Tibial nerve (tissue), 4 donors: ENCODE data around the gene SFPQ. TPM values are rescaled to one million over a fixed set of nuclear protein-coding genes. Genes with fewer than 3 reads are reported as not detected.

Source experiments
- DNase-seq, 2 donors: peaks; one replicate each; pipeline ENCODE4 v3.0.0-alpha.2; 2019; ENCODE audit warnings: low spot score in 2 of 2
- H3K27ac ChIP-seq, 4 donors: fragments of 200-600 bp; sonication (generic) in 3 of 4; one replicate each; pipeline ENCODE4 v1.5.1; 2017 to 2019; ENCODE audit warnings: mild to moderate bottlenecking in 1 of 4
- H3K27me3 ChIP-seq, 2 donors: fragments of 200-600 bp; sonication (generic) in 1 of 2; one replicate each; pipeline versions ENCODE4 v1.5.1 to v1.6.0; 2017 to 2019
- H3K36me3 ChIP-seq, 3 donors: fragments of 200-600 bp; sonication (generic); one replicate each; pipeline ENCODE4 v1.5.1; 2018 to 2019
- H3K4me1 ChIP-seq, 4 donors: fragments of 200-600 bp; sonication (generic) in 3 of 4; one replicate each; pipeline ENCODE4 v1.5.1; 2017 to 2019
- H3K4me3 ChIP-seq, 4 donors: fragments of 200-600 bp; sonication (generic) in 3 of 4; one replicate each; pipeline ENCODE4 v1.5.1; 2017 to 2019; ENCODE audit warnings: mild to moderate bottlenecking in 1 of 4, moderate library complexity in 1 of 4
- H3K9me3 ChIP-seq, 4 donors: fragments of 200-600 bp; sonication (generic) in 3 of 4; one replicate each; pipeline ENCODE4 v1.5.1; 2017 to 2019
- EP300 ChIP-seq, 2 donors: sonication (generic); formaldehyde crosslinking; IDR thresholded peaks; one replicate each; pipeline ENCODE4 v1.6.1; 2017; ENCODE audit warnings: antibody characterized with exemption in 2 of 2, mild to moderate bottlenecking in 1 of 2
- POLR2A ChIP-seq, 2 donors: fragments of 450-650 bp; IDR thresholded peaks; one replicate each; pipeline ENCODE4 v1.6.1; 2017; ENCODE audit warnings: antibody characterized with exemption in 2 of 2, mild to moderate bottlenecking in 2 of 2, moderate library complexity in 2 of 2
- WGBS, 2 donors: methylation state at CpG; one replicate each; pipeline ENCODE4 v1.1.5; 2018; 5-methylcytosine and 5-hydroxymethylcytosine counted together
- total RNA-seq, 4 donors: library from RNA; depleted of rRNA; stranded (reverse); fragments of >200 nt; gene quantifications; one replicate each; pipeline ENCODE4 v1.1.0, GENCODE V29; 2016
- TF ChIP-seq, protein P1 (sequence below), 5 experiments: fragments of 200-600 bp in 3 of 5; fragments of 450-650 bp in 2 of 5; sonication (generic) in 3 of 5; IDR thresholded peaks; one replicate each; pipeline ENCODE4 v1.5.1; 2016 to 2019; ENCODE audit warnings: antibody characterized with exemption in 5 of 5, mild to moderate bottlenecking in 3 of 5, moderate library complexity in 2 of 5

Gene SFPQ
- total RNA-seq, 4 donors from 2014 or later, result 243 to 318 (median 267) TPM

- Histone ChIP-seq H3K27me3 (no peaks in the 10 kb centered on the region), H3K36me3 (peaks cover 0 to 93% (median 17%) of the 10 kb centered on the region in 3 donors), H3K27ac (no peak overlapping the region), H3K9me3 (no peaks in the 10 kb centered on the region), H3K4me1 (peaks cover 0 to 76% (median 29%) of the 10 kb centered on the region in 4 donors), H3K4me3 (no peak overlapping the region)
- TF ChIP-seq POLR2A (IDR thresholded peaks at IDR 0.05), result no peak
- no peak for TF ChIP-seq EP300 (IDR thresholded peaks at IDR 0.05)
- TF ChIP-seq, protein P1, sequence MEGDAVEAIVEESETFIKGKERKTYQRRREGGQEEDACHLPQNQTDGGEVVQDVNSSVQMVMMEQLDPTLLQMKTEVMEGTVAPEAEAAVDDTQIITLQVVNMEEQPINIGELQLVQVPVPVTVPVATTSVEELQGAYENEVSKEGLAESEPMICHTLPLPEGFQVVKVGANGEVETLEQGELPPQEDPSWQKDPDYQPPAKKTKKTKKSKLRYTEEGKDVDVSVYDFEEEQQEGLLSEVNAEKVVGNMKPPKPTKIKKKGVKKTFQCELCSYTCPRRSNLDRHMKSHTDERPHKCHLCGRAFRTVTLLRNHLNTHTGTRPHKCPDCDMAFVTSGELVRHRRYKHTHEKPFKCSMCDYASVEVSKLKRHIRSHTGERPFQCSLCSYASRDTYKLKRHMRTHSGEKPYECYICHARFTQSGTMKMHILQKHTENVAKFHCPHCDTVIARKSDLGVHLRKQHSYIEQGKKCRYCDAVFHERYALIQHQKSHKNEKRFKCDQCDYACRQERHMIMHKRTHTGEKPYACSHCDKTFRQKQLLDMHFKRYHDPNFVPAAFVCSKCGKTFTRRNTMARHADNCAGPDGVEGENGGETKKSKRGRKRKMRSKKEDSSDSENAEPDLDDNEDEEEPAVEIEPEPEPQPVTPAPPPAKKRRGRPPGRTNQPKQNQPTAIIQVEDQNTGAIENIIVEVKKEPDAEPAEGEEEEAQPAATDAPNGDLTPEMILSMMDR (IDR thresholded peaks at IDR 0.05), result no peak
- DNase-seq, result no peak
- 88 to 92% methylated on average over 7 of the region's 7 CpGs for WGBS, 2 donors
Observed at GRCh38 chr1:35180776-35181374, 12.1 kb downstream of the SFPQ start.

DNA sequence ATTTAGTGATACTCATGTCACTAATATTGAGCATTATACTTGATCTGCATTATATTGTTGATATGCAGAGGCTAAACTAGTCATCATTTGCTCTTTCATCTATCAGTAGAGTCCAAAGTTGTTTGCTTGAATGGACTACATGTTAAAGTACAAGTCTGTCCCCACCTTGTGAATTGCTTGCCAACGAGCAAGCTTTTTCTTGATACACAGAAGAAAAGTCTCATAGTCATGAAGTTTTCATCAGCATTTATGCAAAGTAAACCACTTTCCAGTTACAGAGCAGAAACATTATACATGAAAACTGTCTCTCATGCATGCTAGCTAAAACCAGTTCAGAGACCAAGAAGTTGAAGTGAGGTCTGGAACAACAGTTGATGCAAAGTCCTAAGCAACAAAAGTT is 13.0 kb downstream of the SFPQ start:
- Histone ChIP-seq H3K4me1 (peaks cover 0 to 67% (median 21%) of the 10 kb centered on the region in 4 donors), H3K36me3 (peaks cover 0 to 93% (median 13%) of the 10 kb centered on the region in 3 donors), H3K9me3 (no peaks in the 10 kb centered on the region), H3K4me3 (no peak overlapping the region), H3K27ac (no peak overlapping the region), H3K27me3 (no peaks in the 10 kb centered on the region)
- TF ChIP-seq EP300 (IDR thresholded peaks at IDR 0.05) (no peak), POLR2A (IDR thresholded peaks at IDR 0.05) (no peak)
- TF ChIP-seq, protein P1 (IDR thresholded peaks at IDR 0.05), result no peak
- 30 to 37% methylated on average over 1 of the region's 1 CpG for WGBS, 2 donors
- no peak for DNase-seq

GRCh38 chr1:35178874-35179380 is 14.0 kb downstream of the SFPQ start:
- Histone ChIP-seq H3K36me3 (peaks cover 0 to 92% (median 5%) of the 10 kb centered on the region in 3 donors), H3K4me3 (no peak overlapping the region), H3K27ac (no peak overlapping the region), H3K4me1 (peaks cover 0 to 58% (median 19%) of the 10 kb centered on the region in 4 donors), H3K9me3 (no peaks in the 10 kb centered on the region), H3K27me3 (no peaks in the 10 kb centered on the region)
- 39 to 48% methylated on average over 2 of the region's 2 CpGs for WGBS, 2 donors
- TF ChIP-seq POLR2A (IDR thresholded peaks at IDR 0.05), result no peak
- TF ChIP-seq, protein P1 (IDR thresholded peaks at IDR 0.05), result no peak
- TF ChIP-seq EP300 (IDR thresholded peaks at IDR 0.05), result no peak
- DNase-seq, result no peak

DNA sequence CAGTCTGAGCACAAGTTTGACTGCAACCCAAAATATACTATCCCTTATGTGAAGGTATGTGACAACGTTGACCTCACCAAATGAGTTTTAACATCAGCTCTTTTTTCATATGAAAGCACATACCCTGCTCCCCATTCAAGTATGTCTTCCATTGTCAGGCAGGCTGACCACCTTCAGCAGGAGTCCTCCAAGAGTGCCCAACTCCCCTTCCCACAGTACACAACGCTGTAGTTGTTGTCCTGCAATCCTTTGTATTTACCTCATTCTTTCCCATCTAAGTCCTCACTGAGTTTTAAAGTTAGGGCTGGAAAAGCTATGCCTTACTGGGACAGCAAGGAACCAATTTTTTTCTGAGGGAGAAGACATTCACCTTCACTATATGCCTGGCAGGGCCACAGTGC is 14.7 kb downstream of the SFPQ start:
- no peak for DNase-seq
- TF ChIP-seq, protein P1 (IDR thresholded peaks at IDR 0.05), result no peak
- TF ChIP-seq EP300 (IDR thresholded peaks at IDR 0.05), result no peak
- no peak for TF ChIP-seq POLR2A (IDR thresholded peaks at IDR 0.05)
- Histone ChIP-seq H3K36me3 (peaks cover 0 to 86% (median 5%) of the 10 kb centered on the region in 3 donors), H3K9me3 (no peaks in the 10 kb centered on the region), H3K4me3 (no peak overlapping the region), H3K27me3 (no peaks in the 10 kb centered on the region), H3K27ac (no peak overlapping the region), H3K4me1 (peaks cover 0 to 51% (median 19%) of the 10 kb centered on the region in 4 donors)
- 64 to 75% methylated on average over 2 of the region's 2 CpGs for WGBS, 2 donors

DNA sequence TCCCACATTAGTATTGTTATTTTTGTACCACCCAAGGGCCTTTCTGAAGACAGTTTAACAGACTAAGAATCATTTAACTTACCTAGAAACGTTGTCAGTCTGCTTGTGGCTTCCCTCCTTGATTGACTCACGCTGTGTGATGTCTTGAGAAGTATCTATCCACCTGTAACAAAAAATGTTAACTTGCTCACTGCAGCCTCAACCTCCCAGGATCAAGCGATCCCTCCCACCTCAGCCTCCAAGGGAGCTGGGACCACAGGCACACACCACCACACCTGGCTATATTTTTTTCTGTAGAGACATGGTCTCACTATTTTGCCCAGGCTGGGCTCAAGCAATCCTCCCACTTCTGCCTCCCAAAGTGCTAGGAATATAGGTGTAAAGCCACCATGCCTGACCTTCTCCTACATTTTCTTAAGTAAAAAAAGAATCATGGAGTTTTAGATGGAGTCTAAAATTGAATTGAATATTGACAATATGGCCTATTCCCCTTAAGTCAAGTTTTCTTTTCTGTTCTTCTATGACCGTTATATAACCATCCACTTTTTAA is 15.6 kb downstream of the SFPQ start:
- DNase-seq, result no peak
- 90 to 91% methylated on average over 4 of the region's 4 CpGs for WGBS, 2 donors
- no peaks in the 10 kb centered on the region for H3K27me3 ChIP-seq
- peaks cover 0 to 76% (median 5%) of the 10 kb centered on the region in 3 donors for H3K36me3 ChIP-seq
- no peak overlapping the region for H3K27ac ChIP-seq
- TF ChIP-seq POLR2A (IDR thresholded peaks at IDR 0.05) (no peak), EP300 (IDR thresholded peaks at IDR 0.05) (no peak)
- TF ChIP-seq, protein P1 (IDR thresholded peaks at IDR 0.05), result no peak
- H3K4me3 ChIP-seq, result no peak overlapping the region
- peaks cover 0 to 41% (median 17%) of the 10 kb centered on the region in 4 donors for H3K4me1 ChIP-seq
- no peaks in the 10 kb centered on the region for H3K9me3 ChIP-seq
